Stimulated activated CD4-positive, alpha-beta T cell treated with anti-CD3 and anti-CD28 coated beads, Interleukin-2, amount 100 ng/mL, for 48 hours (primary cell): ENCODE data around the gene LHB.
"Not testable (repeated sequence)": the region's sequence is repeated elsewhere in the genome, so short reads cannot be mapped to it uniquely, and the experiment has no call there.

Source experiments
- DNase-seq, 2 donors: peaks; one replicate each; pipeline ENCODE4 v3.0.0-alpha.2; 2020

Gene LHB

DNA sequence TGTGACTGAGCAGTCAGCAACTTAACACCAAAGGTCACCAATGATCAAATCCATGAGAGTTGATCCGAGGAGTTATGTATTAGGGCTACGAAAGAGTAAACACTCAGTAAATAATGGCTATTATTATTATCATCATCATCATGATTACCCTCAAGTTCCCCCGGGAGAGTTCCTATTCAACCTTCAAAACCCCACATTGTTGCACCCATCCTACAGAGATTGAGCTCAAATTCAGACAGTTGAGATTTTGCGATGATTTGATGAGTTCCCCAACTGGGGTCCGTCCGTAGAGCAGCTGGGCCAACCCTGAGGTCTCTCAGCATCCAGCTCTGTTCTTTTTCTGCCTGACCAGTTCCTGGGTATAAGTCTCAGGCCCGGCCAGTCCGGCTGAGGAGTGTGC lies 21.2 kb upstream of the LHB start:
- DNase-seq = not testable (repeated sequence)

DNA sequence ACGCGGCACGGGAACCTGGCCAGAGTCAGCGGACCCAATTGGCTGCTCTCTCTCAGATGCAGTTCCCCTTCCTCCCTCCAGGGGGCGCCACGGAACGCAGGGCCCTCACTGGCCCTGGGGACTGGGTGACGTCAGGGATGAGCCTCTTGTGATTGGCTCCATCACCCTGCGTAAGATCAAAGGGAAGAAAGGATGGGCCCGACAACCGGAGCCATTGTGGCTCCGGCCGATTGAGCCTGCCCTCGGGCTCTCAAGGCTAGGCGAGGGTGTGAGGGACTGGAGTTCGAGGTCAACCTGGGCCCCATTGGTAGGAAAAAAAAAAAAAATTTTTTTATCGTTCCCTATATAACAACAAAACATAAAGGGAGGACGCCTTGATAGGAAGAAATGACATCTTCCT lies 19.9 kb upstream of the LHB start, which contains the start of gene CGB1:
CGB1 (minus strand) TSS at position 81 of the 400 bp plus-strand sequence. CDS start 184 bp downstream, outside the sequence.
- DNase-seq = peak; percentile 48 to 65

DNA sequence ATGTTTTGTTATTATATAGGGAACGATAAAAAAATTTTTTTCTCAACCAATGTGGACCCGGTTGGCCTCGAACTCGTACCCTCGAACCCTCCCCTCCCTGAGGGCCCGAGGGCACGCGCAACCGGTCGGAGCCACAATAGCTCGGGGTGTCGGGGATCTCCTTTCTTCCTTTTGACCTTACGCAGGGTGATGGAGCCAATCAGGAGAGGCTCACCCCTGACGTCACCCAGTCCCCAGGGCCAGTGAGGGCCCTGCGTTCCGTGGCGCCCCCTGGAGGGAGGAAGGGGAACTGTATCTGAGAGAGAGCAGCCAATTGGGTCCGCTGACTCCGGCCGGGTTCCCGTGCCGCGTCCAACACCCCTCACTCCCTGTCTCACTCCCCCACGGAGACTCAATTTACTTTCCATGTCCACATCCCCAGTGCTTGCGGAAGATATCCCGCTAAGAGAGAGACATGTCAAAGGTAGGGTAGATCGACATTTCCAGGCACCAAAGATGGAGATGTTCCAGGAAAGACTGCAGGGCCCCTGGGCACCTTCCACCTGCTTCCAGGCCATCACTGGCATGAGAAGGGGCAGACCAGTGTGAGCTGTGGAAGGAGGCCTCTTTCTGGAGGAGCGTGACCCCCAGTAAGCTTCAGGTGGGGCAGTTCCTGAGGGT lies 14.9 kb upstream of the LHB start, which contains the start of gene CGB2:
CGB2 (plus strand) TSS at position 249 of the 660 bp plus-strand sequence; CDS start at position 455, 206 bp downstream.
- DNase-seq = peak; percentile 72 to 88

DNA sequence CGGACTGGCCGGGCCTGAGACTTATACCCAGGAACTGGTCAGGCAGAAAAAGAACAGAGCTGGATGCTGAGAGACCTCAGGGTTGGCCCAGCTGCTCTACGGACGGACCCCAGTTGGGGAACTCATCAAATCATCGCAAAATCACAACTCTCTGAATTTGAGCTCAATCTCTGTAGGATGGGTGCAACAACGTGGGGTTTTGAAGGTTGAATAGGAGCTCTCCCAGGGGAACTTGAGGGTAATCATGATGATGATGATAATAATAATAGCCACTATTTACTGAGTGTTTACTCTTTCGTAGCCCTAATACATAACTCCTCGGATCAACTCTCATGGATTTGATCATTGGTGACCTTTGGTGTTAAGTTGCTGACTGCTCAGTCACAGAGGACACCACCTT lies 13.4 kb upstream of the LHB start:
- not testable (repeated sequence) for DNase-seq

DNA sequence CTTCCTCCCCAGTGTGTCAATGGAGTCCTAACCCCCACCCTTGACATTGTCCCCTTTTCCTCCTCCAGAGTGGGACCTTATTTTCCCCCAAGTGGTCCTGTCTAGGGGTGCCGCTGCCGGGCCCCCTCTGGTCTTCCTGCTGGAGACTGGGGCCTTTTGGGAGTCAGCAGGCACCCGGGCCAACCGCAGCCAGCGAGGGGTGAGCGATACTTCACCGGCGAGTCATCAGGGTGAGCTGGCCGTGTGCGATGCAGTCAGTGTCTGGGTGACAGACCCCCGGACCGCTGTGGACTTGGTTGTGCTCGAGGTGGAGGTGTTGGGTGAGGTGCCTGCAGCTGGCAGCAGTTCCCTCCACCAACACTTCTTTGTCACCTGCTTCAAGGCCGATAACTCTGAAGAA lies 12.9 kb upstream of the LHB start:
- DNase-seq = not testable (repeated sequence)

DNA sequence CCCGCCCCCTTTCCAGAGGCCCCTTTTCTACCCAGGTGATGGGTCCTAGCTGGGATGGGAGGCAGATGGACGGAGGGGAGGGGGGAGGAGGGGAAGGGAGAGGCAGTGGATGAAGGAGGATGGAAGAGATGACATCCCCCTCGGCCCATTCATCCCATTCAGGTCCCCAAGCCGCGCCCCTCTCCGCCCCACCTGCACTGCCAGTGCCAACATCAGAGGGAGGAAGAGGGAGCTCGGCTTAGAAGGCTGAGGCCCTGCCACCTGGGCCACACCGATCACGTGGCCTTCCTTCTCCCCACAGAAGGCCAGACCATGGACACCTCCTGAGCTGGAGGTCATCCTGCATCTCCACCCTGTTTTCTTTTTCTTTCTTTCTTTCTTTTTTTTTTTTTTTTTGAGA lies 11.8 kb upstream of the LHB start:
- DNase-seq = not testable (repeated sequence)

DNA sequence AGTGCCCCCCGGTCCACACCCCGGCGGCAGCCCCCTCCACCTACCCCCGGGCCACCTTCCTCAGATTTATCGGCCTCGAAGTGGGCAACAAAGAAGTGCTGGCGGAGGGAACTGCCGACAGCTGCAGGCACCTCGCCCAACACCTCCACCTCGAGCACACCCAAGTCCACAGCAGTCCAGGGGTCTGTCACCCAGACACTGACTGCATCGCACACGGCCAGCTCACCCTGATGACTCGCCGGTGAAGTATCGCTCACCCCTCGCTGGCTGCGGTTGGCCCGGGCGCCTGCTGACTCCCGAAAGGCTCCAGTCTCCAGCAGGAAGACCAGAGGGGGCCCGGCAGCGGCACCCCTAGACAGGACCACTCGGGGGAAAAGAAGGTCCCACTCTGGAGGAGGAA lies 8.7 kb upstream of the LHB start:
- DNase-seq = not testable (repeated sequence)

DNA sequence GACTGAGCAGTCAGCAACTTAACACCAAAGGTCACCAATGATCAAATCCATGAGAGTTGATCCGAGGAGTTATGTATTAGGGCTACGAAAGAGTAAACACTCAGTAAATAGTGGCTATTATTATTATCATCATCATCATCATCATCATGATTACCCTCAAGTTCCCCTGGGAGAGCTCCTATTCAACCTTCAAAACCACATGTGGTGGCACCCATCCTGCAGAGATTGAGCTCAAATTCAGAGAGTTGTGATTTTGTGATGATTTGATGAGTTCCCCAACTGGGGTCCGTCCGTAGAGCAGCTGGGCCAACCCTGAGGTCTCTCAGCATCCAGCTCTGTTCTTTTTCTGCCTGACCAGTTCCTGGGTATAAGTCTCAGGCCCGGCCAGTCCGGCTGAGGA lies 8.2 kb upstream of the LHB start:
- not testable (repeated sequence) for DNase-seq

DNA sequence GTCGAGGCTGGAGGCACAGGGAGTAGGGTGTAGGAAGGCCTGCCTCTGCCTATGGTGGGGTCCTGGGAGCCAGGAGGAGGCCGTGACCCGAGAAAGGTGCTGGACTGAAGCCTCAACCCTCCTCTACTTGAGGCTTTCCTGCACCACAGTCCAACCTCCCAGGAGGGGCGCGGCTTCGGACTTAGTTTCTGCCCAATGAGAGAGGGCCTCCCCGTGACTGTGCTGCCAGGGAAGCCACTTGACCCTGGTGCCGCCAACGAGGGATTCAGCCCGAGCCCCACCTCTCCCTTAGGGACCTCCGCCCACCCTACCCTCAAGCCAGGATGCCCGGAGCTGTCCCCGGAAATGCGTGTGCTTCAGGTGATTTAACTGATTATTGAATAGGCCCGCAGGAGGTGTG lies 7.3 kb upstream of the LHB start, which contains the start of gene CGB3:
CGB3 (minus strand) TSS at position 101 of the 400 bp plus-strand sequence. CDS start 362 bp downstream, outside the sequence.
- DNase-seq = not testable (repeated sequence)

DNA sequence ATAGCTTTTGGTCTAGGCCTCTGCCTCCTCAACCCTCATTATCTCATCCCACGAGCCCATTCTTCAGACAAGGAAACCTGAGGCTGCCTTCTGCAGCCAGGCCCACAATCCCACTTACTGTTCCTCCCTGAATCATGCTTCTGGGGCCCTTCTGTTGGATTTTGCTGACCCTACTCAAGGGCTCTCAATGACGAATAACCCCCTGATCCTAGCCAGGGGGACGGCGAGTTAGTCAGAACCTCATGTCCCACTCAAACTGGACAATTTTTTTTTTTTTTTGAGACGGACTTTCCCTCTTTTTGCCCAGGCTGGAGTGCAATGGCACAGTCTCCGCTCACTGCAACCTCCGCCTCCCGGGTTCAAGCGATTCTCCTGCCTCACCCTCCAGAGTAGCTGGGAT lies 5.2 kb upstream of the LHB start:
- no peak for DNase-seq

DNA sequence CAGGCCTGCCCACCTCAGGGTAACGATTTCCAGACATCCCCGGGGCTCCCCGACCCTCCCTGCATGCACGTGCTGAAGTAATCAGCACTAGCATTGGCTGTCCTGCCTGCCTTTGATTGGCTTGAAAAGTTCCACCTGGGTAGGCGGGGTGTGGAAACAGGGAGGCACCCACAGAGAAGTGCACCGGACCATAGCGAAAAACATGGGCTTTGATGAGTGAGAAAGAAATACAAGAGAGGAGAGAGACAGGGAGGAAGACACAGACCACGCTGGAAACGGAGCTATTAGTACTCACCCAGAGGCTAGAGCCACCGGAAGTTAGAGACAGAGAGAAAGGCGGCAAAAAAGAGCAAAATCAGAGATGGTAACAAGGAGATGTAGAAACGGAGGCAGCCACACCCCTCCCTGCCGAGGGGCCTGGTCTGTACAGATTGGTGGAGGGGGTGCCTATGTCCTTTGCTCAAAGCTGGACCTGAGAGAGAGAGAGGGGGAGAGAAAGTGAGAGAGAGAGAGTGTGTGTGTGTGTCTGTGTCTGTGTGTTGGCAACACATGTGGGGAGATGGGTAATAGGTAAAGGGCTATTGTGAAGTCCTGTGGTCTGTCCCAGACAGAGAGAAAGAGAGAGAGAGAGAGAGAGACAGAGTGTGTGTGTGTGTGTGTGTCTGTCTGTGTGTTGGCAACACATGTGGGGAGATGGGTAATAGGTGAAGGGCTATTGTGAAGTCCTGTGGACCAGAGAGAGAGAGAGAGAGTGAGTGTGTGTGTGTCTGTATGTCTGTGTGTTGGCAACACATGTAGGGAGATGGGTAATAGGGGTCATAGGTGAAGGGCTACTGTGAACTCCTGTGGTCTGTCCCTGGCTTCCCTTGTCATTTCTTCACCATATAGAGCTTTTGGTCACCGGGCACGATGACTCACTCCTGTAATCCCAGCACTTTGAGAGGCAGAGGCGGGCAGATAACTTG lies 4.3 kb upstream of the LHB start:
- no peak for DNase-seq

DNA sequence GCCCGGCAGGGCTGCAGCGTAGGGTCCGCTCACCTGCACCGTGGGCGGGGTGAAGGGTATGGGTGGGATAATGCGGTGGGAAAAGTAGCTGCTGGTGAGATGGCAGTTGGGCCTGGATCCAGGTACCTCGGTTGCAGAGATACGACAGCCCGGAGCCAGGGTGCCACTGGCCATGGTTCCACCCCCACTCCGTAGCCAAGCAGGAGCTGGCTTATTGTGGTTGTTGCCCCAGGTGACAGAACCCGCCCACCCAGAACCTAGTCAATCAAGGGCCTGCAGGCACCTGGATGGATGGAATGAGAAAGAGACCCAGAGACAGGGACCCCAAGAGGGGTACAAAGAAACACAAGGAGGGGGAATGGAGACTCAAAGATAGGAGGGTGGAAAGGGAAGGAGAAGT lies 3.5 kb upstream of the LHB start:
- DNase-seq = no peak

DNA sequence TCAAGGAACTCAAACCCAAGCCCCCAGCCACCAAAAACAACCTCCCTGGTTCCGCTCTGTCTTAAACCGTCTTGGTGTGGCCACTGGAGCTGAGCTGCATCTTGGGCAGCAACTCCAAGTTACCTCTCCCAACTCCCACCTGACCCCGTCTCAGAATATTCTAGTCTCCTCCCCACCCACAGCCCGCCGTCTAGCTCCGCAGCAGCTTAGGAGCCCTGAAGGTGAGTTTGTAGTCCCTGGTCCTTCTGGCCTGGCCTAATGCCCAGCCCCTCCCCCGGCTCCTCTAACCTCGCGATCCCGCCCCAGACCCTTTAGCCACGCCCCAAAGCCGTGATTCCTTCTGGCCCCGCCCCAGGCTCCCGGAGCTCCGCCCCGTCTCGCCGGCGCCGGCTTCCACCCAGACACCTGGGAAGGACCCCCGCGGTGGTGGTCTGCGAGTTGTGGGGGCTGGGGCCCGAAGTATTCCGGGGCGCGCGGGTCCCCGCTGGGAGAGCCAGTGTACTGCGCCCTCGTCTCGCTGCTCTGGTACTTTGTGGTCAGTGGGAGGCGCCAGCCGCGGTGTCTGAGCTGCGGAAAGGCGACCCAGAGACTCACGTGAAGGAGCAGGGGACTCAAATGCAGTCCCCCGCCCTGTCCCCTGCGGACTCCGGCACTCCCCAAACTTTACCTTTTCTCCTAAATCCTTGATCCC lies 2.5 kb upstream of the LHB start:
- peak; percentile 51 to 70 for DNase-seq

DNA sequence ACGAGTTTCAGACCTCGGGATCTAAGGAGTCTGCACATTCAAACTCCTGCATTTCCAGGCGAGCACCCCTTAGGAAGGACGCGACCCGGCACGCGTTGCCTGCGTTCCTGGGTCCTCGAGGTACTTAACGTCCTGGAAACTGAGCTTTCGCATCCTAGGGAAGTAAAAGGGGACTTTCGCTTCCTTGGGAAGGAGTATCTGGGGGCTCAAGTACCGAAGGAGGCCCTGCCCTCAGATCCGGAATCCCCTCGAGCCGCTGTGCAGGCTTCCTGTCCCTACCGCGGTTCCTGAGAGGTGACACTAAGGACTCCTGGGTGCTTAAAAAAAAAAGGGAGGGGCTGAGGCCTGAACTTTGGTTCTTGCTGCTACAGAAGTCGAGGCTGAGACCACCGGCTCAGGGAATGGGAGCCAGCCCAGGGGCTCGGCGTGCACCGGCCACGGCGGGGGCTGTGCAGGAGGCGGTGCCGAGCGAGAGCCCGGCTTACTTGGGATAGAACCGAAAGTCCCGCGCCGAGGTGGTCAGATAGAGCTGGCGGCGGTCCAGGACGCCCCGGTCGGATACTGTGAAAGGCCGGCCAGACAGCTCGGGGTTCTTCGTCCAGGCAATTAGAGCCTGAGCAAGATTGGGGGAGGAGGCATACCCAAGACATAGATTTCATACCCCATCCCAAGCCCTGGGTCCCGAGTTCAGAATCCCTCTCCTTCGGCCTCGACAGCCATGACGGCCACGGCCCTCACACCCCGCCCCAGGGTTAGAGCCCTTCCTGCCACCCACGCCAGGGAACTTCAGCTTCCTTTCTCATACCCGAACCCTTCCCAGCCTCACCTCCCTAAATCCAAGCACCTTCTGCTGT lies 1.7 kb upstream of the LHB start:
- DNase-seq = not testable (repeated sequence)

DNA sequence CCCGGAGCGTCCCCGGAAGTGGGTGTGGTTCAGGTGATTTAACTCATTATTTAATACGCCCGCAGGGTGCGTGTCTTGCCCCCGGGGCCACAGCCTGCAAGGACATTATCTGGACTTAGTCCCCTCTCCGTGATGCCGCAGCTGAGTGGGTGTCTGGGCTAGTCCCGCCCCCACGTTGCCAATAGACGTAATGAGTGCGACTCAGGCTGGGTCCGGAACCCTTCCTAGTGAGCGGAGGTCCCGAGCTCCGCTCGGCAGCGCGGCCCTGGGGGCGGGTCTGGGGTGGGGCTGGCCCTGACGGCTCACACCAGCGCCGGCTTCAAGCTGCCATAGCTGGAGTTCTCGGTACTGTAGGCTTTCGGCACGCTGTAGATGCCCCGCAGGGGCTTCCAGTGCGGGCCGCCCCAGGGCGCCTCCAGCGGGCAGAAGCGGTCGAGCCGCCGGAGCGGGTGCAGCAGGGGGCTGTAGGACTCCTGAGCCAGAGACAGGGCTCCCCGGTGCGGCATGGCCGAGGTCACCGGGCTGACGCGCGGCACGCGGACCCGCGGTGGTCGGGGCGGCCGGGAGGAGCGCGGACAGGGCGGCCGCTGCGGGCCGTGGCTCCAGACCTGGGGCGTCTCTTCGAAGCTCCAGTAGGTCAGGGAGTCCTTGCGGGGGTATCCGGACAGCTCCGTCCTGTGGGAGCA lies 918 bp upstream of the LHB start:
- peak; percentile 49 to 57 for DNase-seq

DNA sequence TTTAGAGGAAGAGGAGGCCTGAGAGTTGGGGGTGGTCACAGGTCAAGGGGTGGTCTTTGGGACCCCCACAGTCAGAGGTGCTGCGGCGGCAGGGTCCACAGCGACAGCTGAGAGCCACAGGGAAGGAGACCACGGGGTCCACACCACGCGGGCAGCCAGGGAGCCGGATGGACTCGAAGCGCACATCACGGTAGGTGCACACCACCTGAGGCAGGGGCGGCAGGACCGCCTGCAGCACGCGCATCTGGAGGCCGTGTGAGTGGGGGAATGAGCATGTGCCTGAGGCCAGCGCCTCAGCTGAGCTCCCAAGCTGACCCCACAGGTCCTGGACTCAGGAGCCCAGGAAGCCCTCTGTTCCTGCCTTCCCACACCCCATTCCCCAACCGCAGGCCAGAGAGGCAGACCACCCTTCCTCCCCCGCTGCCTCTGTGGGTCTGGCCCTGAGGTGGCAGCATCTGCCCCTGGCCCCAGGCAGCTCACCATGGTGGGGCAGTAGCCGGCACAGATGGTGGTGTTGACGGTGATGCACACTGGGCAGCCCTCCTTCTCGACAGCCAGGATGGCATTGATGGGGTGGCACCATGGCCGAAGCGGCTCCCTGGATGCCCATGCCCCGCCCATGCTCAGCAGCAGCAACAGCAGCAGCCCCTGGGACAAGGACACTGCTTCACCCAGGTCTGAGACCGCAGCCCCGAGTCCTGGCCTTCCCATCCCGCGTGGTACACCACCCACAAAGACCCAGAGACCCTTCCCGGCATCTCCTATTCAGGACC lies 638 bp downstream of the LHB start:
- no peak for DNase-seq

DNA sequence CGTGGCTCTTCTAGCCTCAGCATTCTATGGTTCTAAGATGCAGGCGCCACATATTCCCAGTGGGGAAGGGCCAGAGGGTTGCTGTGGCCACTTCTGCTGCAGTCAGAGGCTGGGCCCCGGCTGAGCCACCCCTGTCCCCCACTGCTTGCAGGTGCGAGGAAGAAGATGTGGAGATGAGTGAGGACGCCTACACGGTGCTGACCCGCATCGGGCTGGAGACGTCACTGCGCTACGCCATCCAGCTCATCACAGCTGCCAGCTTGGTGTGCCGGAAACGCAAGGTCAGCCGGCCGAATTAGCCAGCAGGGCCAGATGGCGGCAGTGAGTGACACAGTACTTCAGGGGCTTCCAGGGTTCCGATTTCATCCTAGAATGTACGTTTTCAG lies 2.0 kb downstream of the LHB start:
- no peak for DNase-seq

DNA sequence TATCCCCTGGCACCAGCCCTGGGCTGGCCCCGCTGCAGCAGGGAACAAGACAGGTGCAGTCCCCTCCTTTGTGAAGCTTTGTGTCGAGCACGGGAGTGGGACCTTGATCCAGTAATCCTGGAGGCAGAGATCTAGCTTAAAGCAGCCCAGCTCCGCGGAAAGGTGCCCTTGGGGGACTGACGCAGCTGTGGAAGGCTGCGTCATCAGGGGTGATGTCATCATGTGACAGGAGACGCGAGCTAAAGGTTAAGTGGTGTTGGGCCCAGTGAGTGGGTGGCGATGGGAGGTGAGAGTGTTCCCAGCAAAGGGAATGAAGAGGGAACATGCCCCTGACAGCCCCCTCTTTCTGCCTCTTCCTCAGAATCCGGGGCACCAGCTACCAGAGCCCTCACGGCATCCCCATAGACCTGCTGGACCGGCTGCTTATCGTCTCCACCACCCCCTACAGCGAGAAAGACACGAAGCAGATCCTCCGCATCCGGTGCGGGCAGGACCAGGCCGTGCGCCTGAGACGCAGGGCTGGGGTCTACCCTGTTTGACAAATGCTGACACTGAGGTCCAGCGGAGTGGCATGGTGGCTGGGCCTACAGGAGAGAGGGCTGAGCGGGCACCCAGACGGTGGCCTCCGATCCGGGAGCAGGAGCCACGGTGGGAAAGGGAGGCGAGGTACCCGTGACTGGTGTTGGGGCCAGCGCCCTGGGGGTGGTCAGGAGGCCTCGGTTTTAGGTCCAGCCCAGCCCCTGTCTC lies 2.6 kb downstream of the LHB start:
- no peak for DNase-seq

DNA sequence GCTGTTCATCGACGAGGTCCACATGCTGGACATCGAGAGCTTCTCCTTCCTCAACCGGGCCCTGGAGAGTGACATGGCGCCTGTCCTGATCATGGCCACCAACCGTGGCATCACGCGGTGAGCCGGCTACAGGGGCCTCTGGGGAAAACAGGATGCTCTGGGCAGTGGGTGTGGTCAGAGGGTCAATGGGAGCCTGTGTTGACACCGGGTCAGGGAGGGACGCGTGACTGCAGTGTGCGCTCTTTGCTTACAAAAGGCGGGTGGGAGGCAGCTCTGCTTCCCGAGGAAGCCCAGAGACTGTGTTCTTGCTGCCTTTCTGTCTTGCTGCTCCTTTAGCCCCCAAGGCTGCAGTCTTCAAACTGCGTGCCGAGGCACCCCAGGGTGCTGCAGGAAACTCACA lies 5.7 kb downstream of the LHB start:
- no peak for DNase-seq

DNA sequence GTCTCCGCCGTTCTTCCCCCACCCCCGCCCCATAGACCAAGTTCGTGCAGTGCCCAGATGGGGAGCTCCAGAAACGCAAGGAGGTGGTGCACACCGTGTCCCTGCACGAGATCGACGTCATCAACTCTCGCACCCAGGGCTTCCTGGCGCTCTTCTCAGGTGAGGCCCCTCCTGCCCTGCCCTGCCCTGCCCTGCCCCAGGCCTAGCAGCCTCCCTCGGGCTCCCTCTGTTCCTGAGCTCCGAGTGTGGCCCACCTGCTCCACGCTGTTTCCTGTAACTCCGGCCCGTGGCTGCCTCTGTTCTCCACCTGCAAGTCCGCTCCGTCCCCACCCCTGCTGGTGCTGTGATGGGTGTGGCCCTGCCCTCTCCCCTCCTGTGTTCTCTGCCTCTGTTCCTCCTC lies 6.4 kb downstream of the LHB start:
- no peak for DNase-seq
